Endothelial cell of umbilical vein (primary cell): ENCODE measurements around the gene FOXO1.
A peak's percentile ranks its signal among the peaks of the same experiment; 100 is the strongest.

ENCODE experiments used
- EZH2 ChIP-seq: IDR thresholded peaks from 2 replicates; pipeline ENCODE4 v1.6.1; 2012; ENCODE audit warnings: borderline replicate concordance, low read depth, mild to moderate bottlenecking, moderate library complexity, low read length, inconsistent platforms; ENCODE audit not compliant: severe bottlenecking
- FOS ChIP-seq: IDR thresholded peaks from 2 replicates; pipeline ENCODE4 v1.6.1; 2011; ENCODE audit warnings: mild to moderate bottlenecking, low read length, moderate library complexity, borderline replicate concordance; ENCODE audit not compliant: insufficient read depth
- GATA2 ChIP-seq: IDR thresholded peaks from 2 replicates; pipeline ENCODE4 v1.7.0; 2011; ENCODE audit warnings: low read depth, mild to moderate bottlenecking, moderate library complexity, mixed read lengths, low read length; ENCODE audit not compliant: insufficient read length, insufficient read depth
- JUN ChIP-seq: IDR thresholded peaks from 2 replicates; pipeline ENCODE4 v1.6.1; 2011; ENCODE audit warnings: borderline replicate concordance, low read depth; ENCODE audit not compliant: insufficient read length, insufficient read depth
- POLR2A ChIP-seq: IDR thresholded peaks from 2 replicates; pipeline ENCODE4 v1.6.1; 2012; ENCODE audit warnings: low read depth, mild to moderate bottlenecking, control low read depth, low read length
- POLR2AphosphoS5 ChIP-seq: IDR thresholded peaks from 2 replicates; pipeline ENCODE4 v1.6.1; 2012; ENCODE audit warnings: low read depth, mild to moderate bottlenecking, control low read depth, low read length, moderate library complexity; ENCODE audit not compliant: insufficient read depth
- TF ChIP-seq, protein P1 (sequence below), 2 donors: IDR thresholded peaks; 1 replicate in 1 of 2; 2 replicates in 1 of 2; pipeline ENCODE4 v1.5.1; 2011; ENCODE audit warnings: low read length in 2 of 2, mild to moderate bottlenecking in 2 of 2, moderate library complexity in 2 of 2, control low read depth in 1 of 2, inconsistent platforms in 1 of 2, low read depth in 1 of 2; ENCODE audit not compliant: insufficient read depth in 1 of 2; ENCODE audit errors: extremely low read depth in 1 of 2
- TF ChIP-seq, protein P2 (sequence below): IDR thresholded peaks from 2 replicates; pipeline ENCODE4 v1.6.1; 2011; ENCODE audit not compliant: insufficient read depth, insufficient read length

DNA sequence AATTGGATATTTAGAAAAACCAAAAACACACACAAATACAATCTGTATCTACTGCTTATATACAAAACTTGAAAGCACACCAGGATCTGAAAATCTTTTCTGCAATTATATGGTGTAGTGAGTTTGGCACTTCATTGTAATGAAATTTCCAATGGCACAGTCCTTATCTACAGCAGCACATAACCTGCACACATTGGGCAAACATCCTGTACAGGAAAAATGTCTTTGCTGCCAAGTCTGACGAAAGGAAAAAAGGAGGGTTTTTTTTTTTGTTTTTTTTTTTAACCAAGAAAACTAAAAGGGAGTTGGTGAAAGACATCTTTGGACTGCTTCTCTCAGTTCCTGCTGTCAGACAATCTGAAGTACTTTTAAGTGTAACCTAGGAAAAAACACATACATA, 107.8 kb downstream of the FOXO1 start:
- TF ChIP-seq, protein P1, sequence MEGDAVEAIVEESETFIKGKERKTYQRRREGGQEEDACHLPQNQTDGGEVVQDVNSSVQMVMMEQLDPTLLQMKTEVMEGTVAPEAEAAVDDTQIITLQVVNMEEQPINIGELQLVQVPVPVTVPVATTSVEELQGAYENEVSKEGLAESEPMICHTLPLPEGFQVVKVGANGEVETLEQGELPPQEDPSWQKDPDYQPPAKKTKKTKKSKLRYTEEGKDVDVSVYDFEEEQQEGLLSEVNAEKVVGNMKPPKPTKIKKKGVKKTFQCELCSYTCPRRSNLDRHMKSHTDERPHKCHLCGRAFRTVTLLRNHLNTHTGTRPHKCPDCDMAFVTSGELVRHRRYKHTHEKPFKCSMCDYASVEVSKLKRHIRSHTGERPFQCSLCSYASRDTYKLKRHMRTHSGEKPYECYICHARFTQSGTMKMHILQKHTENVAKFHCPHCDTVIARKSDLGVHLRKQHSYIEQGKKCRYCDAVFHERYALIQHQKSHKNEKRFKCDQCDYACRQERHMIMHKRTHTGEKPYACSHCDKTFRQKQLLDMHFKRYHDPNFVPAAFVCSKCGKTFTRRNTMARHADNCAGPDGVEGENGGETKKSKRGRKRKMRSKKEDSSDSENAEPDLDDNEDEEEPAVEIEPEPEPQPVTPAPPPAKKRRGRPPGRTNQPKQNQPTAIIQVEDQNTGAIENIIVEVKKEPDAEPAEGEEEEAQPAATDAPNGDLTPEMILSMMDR (IDR thresholded peaks at IDR 0.05; ENCODE audit: extremely low read depth in 1 of 2, insufficient read depth in 1 of 2, low read depth in 1 of 2, low read length in 2 of 2), result no peak
- TF ChIP-seq POLR2AphosphoS5 (peak; percentile 65), POLR2A (peak; percentile 35), GATA2 (peak; percentile 87), EZH2 (no peak), JUN (peak; percentile 64), FOS (no peak)
- TF ChIP-seq, protein P2, sequence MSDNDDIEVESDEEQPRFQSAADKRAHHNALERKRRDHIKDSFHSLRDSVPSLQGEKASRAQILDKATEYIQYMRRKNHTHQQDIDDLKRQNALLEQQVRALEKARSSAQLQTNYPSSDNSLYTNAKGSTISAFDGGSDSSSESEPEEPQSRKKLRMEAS, result no peak
